SH-SY5Y (cell line): Measurements from ENCODE around the gene G3BP1.

ENCODE experiments used
- GATA2 ChIP-seq: IDR thresholded peaks from 2 replicates; pipeline ENCODE4 v1.6.1; 2011; ENCODE audit warnings: mild to moderate bottlenecking, low read depth, low read length
- GATA3 ChIP-seq: IDR thresholded peaks from 2 replicates; pipeline ENCODE4 v1.6.1; 2011; ENCODE audit warnings: low read depth, mild to moderate bottlenecking, low read length, moderate library complexity

Gene G3BP1

DNA sequence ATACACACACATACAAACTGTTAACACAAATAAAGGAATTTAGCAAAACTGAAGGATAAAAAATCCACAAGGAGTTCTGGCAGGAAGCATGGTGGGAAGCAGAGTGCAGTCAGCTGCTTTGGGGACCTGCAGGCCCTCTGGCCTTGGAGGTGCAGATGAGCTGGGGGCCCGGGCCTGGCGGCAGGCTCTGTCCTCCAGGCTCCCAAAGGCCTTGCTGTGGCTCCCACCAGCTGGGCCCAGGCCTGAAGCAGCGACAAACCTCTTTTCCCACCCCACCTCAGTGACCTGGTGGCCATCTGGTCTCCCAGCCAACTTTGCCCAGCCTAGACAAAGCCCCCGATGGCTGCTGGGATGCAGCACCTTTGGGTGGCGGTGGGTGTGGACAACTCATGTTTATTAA lies 85.1 kb downstream of the G3BP1 start:
- no peak for TF ChIP-seq GATA3
- TF ChIP-seq GATA2, result no peak
